Loucy (cell line): Measurements from ENCODE around the gene FTO.

ENCODE experiments used
- H2AFZ ChIP-seq: fragments of 200-600 bp; sonication (generic); 2 replicates; pipeline ENCODE4 v1.6.0; 2016; ENCODE audit warnings: antibody characterized with exemption, mild to moderate bottlenecking, low read length, moderate library complexity
- H3F3A ChIP-seq: fragments of 200-600 bp; 2 replicates; pipeline ENCODE4 v1.6.0; 2016; ENCODE audit warnings: antibody characterized with exemption, low read depth, mild to moderate bottlenecking
- H3K27me3 ChIP-seq: fragments of 200-600 bp; sonication (generic); 2 replicates; pipeline ENCODE4 v1.6.1; 2014; ENCODE audit warnings: low read length, mild to moderate bottlenecking; ENCODE audit not compliant: insufficient read depth, poor library complexity, severe bottlenecking
- H3K36me3 ChIP-seq: fragments of 200-600 bp; sonication (generic); 2 replicates; pipeline ENCODE4 v1.6.1; 2016; ENCODE audit warnings: low read length; ENCODE audit not compliant: insufficient read depth
- H3K4me1 ChIP-seq: fragments of 200-600 bp; sonication (generic); 2 replicates; pipeline ENCODE4 v1.5.1; 2014; ENCODE audit warnings: low read length, mild to moderate bottlenecking; ENCODE audit not compliant: insufficient read depth, poor library complexity, severe bottlenecking
- H3K4me2 ChIP-seq: fragments of 200-600 bp; sonication (generic); 2 replicates; pipeline ENCODE4 v1.6.0; 2014; ENCODE audit warnings: antibody characterized with exemption, low read length, low read depth, mild to moderate bottlenecking; ENCODE audit not compliant: poor library complexity, severe bottlenecking
- H3K4me3 ChIP-seq: fragments of 200-600 bp; sonication (generic); 2 replicates; pipeline ENCODE4 v1.5.1; 2014; ENCODE audit warnings: low read length, mild to moderate bottlenecking, mixed read lengths; ENCODE audit not compliant: poor library complexity, severe bottlenecking
- H3K79me2 ChIP-seq: fragments of 200-600 bp; sonication (generic); 2 replicates; pipeline ENCODE4 v1.6.1; 2014; ENCODE audit warnings: low read length; ENCODE audit not compliant: insufficient read depth
- H3K9ac ChIP-seq: fragments of 200-600 bp; sonication (generic); 2 replicates; pipeline ENCODE4 v1.6.0; 2014; ENCODE audit warnings: mild to moderate bottlenecking, low read depth, low read length, moderate library complexity; ENCODE audit not compliant: poor library complexity, severe bottlenecking
- H3K9me2 ChIP-seq: fragments of 200-600 bp; sonication (generic); replicated peaks from 2 replicates; pipeline ENCODE4 v1.6.1; 2016; ENCODE audit warnings: low read depth, low read length, mixed read lengths
- H3K9me3 ChIP-seq: fragments of 200-600 bp; sonication (generic); 2 replicates; pipeline ENCODE4 v1.6.1; 2014; ENCODE audit warnings: mild to moderate bottlenecking, antibody characterized with exemption, low read length, low read depth; ENCODE audit not compliant: insufficient read depth
- H4K20me1 ChIP-seq: fragments of 200-600 bp; sonication (generic); 2 replicates; pipeline ENCODE4 v1.6.0; 2014; ENCODE audit warnings: antibody characterized with exemption, low read length, mild to moderate bottlenecking; ENCODE audit not compliant: insufficient read depth, poor library complexity, severe bottlenecking
- CTCF ChIP-seq: fragments of 200-600 bp; sonication (generic); conservative IDR thresholded peaks from 2 replicates; pipeline ENCODE4 v1.5.1; 2014; ENCODE audit warnings: mild to moderate bottlenecking, antibody characterized with exemption, low read length
- EZH2phosphoT487 ChIP-seq: fragments of 200-600 bp; IDR thresholded peaks from 2 replicates; pipeline ENCODE4 v1.6.1; 2018; ENCODE audit warnings: antibody characterized with exemption, mild to moderate bottlenecking, moderate library complexity, borderline replicate concordance

The FTO gene

GRCh38 chr16:54171626-54172537, 467.9 kb downstream of the FTO start:
- TF ChIP-seq EZH2phosphoT487: no peak
- no peak for TF ChIP-seq CTCF
- Histone ChIP-seq H2AFZ (no peak overlapping the region), H4K20me1 (no peaks in the 10 kb centered on the region), H3K27me3 (no peaks in the 10 kb centered on the region), H3K9me2 (no peaks in the 10 kb centered on the region), H3F3A (no peaks in the 10 kb centered on the region), H3K36me3 (no peaks in the 10 kb centered on the region), H3K4me3 (no peak overlapping the region), H3K9me3 (no peaks in the 10 kb centered on the region), H3K4me2 (no peak overlapping the region), H3K79me2 (no peaks in the 10 kb centered on the region), H3K4me1 (no peaks in the 10 kb centered on the region), H3K9ac (no peak overlapping the region)

GRCh38 chr16:54173490-54173889, 469.5 kb downstream of the FTO start:
- H3K4me2 ChIP-seq: no peak overlapping the region
- no peaks in the 10 kb centered on the region for H3K4me1 ChIP-seq
- H3K9ac ChIP-seq: no peak overlapping the region
- H3K36me3 ChIP-seq: no peaks in the 10 kb centered on the region
- no peaks in the 10 kb centered on the region for H3K27me3 ChIP-seq
- H4K20me1 ChIP-seq: no peaks in the 10 kb centered on the region
- no peaks in the 10 kb centered on the region for H3K9me2 ChIP-seq
- H3K9me3 ChIP-seq: no peaks in the 10 kb centered on the region
- H3K79me2 ChIP-seq: no peaks in the 10 kb centered on the region
- no peaks in the 10 kb centered on the region for H3F3A ChIP-seq
- no peak overlapping the region for H2AFZ ChIP-seq
- no peak overlapping the region for H3K4me3 ChIP-seq
- no peak for TF ChIP-seq CTCF
- no peak for TF ChIP-seq EZH2phosphoT487

GRCh38 chr16:54174201-54174600, 470.2 kb downstream of the FTO start:
- Histone ChIP-seq H3F3A (no peaks in the 10 kb centered on the region), H4K20me1 (no peaks in the 10 kb centered on the region), H3K9ac (no peak overlapping the region), H3K9me2 (no peaks in the 10 kb centered on the region), H3K4me2 (no peak overlapping the region), H3K4me3 (no peak overlapping the region), H3K27me3 (no peaks in the 10 kb centered on the region), H3K79me2 (no peaks in the 10 kb centered on the region), H3K36me3 (no peaks in the 10 kb centered on the region), H2AFZ (no peak overlapping the region), H3K9me3 (no peaks in the 10 kb centered on the region), H3K4me1 (no peaks in the 10 kb centered on the region)
- no peak for TF ChIP-seq CTCF
- no peak for TF ChIP-seq EZH2phosphoT487
